IPS-NIHi7 (cell line): ENCODE results near the gene SETD2.
"Not testable (repeated sequence)": the region's sequence is repeated elsewhere in the genome, so short reads cannot be mapped to it uniquely, and the experiment has no call there.

Experiments used
- DNase-seq: peaks from one replicate; pipeline ENCODE4 v3.0.0; 2012; ENCODE audit warnings: mixed read lengths; ENCODE audit errors: extremely low spot score

The SETD2 gene

GRCh38 chr3:47164007-47164881 lies at the start of gene SETD2:
TSS of gene SETD2 (minus strand) at chr3:47164113. CDS start at chr3:47163924, 189 bp downstream.
- peak; percentile 92 for DNase-seq

- DNase-seq = no peak
Observed at GRCh38 chr3:47210863-47211405, 47.0 kb upstream of the SETD2 start.

GRCh38 chr3:47206022-47206421 lies 42.1 kb upstream of the SETD2 start:
- DNase-seq = not testable (repeated sequence)

- no peak for DNase-seq
Observed at GRCh38 chr3:47204875-47205274, 41.0 kb upstream of the SETD2 start.

- DNase-seq = no peak
Observed at GRCh38 chr3:47202542-47202941, 38.6 kb upstream of the SETD2 start.

GRCh38 chr3:47197287-47197686 lies 33.4 kb upstream of the SETD2 start:
- DNase-seq = no peak

- no peak for DNase-seq
Observed at GRCh38 chr3:47194994-47195393, 31.1 kb upstream of the SETD2 start.

- no peak for DNase-seq
Observed at GRCh38 chr3:47193871-47194859, 30.3 kb upstream of the SETD2 start.

- DNase-seq = no peak
Observed at GRCh38 chr3:47186285-47186684, 22.4 kb upstream of the SETD2 start.

- DNase-seq = not testable (repeated sequence)
Observed at GRCh38 chr3:47181685-47182084, 17.8 kb upstream of the SETD2 start.

- DNase-seq = not testable (repeated sequence)
Observed at GRCh38 chr3:47180011-47180410, 16.1 kb upstream of the SETD2 start.

GRCh38 chr3:47176582-47176981 lies 12.7 kb upstream of the SETD2 start:
- no peak for DNase-seq

GRCh38 chr3:47163169-47164006 lies 525 bp downstream of the SETD2 start:
- peak; percentile 32 for DNase-seq

GRCh38 chr3:47162697-47163168 lies 1.2 kb downstream of the SETD2 start:
- no peak for DNase-seq

- no peak for DNase-seq
Observed at GRCh38 chr3:47161983-47162696, 1.8 kb downstream of the SETD2 start.

- DNase-seq = no peak
Observed at GRCh38 chr3:47159820-47160219, 4.1 kb downstream of the SETD2 start.

- no peak for DNase-seq
Observed at GRCh38 chr3:47158208-47158607, 5.7 kb downstream of the SETD2 start.

GRCh38 chr3:47156396-47156795 lies 7.5 kb downstream of the SETD2 start:
- DNase-seq = no peak

- DNase-seq = peak; percentile 18
Observed at GRCh38 chr3:47152578-47152977, 11.3 kb downstream of the SETD2 start.

GRCh38 chr3:47151836-47152235 lies 12.1 kb downstream of the SETD2 start:
- DNase-seq = no peak
